Smooth muscle cell (in vitro differentiated cells): ENCODE data around the gene MRPL20. TPM values are rescaled to one million over a fixed set of nuclear protein-coding genes. Genes with fewer than 3 reads are reported as not detected.

Experiments
- DNase-seq: peaks from one replicate; lab custom pipeline; 2025; ENCODE audit not compliant: unreplicated experiment; lab: John Stamatoyannopoulos, UW
- H2AFZ ChIP-seq: fragments of 200-600 bp; sonication (generic); 2 replicates; pipeline ENCODE4 v1.6.0; 2016; ENCODE audit warnings: antibody characterized with exemption, low read depth, mild to moderate bottlenecking
- H3F3A ChIP-seq: fragments of 200-600 bp; sonication (generic); 2 replicates; pipeline ENCODE4 v1.6.0; 2017; ENCODE audit warnings: antibody characterized with exemption, low read depth
- H3K27ac ChIP-seq: fragments of 200-600 bp; sonication (generic); 2 replicates; pipeline ENCODE4 v1.5.1; 2016; ENCODE audit warnings: low read depth, mild to moderate bottlenecking
- H3K27me3 ChIP-seq: fragments of 200-600 bp; sonication (generic); 2 replicates; pipeline ENCODE4 v1.6.1; 2016; ENCODE audit warnings: low read depth, mild to moderate bottlenecking
- H3K36me3 ChIP-seq: fragments of 200-600 bp; sonication (generic); 2 replicates; pipeline ENCODE4 v1.5.1; 2016; ENCODE audit warnings: low read depth
- H3K4me1 ChIP-seq: fragments of 200-600 bp; sonication (generic); 2 replicates; pipeline ENCODE4 v1.5.1; 2016; ENCODE audit warnings: low read depth
- H3K4me2 ChIP-seq: fragments of 200-600 bp; sonication (generic); 2 replicates; pipeline ENCODE4 v1.6.0; 2016; ENCODE audit warnings: mild to moderate bottlenecking
- H3K4me3 ChIP-seq: fragments of 200-600 bp; sonication (generic); 2 replicates; pipeline ENCODE4 v1.5.1; 2016; ENCODE audit warnings: mild to moderate bottlenecking
- H3K79me2 ChIP-seq: fragments of 200-600 bp; sonication (generic); 2 replicates; pipeline ENCODE4 v1.6.0; 2016; ENCODE audit warnings: low read depth, mild to moderate bottlenecking
- H3K9ac ChIP-seq: fragments of 200-600 bp; sonication (generic); 2 replicates; pipeline ENCODE4 v1.6.0; 2016; ENCODE audit warnings: low read depth
- H3K9me3 ChIP-seq: fragments of 200-600 bp; sonication (generic); replicated peaks from 2 replicates; pipeline ENCODE4 v1.5.1; 2016; ENCODE audit warnings: low read depth
- H4K20me1 ChIP-seq: fragments of 200-600 bp; sonication (generic); 2 replicates; pipeline ENCODE4 v1.6.0; 2016; ENCODE audit warnings: low read depth
- WGBS: methylation state at CpG from one replicate; pipeline ENCODE4 v1.1.7; 2016; ENCODE audit warnings: low lambda C conversion rate; 5-methylcytosine and 5-hydroxymethylcytosine counted together
- polyA plus RNA-seq: library from polyadenylated mRNA; unstranded; fragments of >200 nt; fragmentation: Nextera tagmentation; extraction: Ambion mirVana; gene quantifications from 2 replicates; pipeline ENCODE4 v1.2.1, GENCODE V29; 2016
- total RNA-seq: library from RNA; depleted of rRNA; stranded (reverse); fragments of >200 nt; gene quantifications from 2 replicates; pipeline ENCODE4 v1.2.3, GENCODE V29; 2014
- TF ChIP-seq, protein P1 (sequence below): fragments of 200-600 bp; sonication (generic); IDR thresholded peaks from 2 replicates; pipeline ENCODE4 v1.5.1; 2017; ENCODE audit warnings: borderline replicate concordance, mild to moderate bottlenecking, antibody characterized with exemption; ENCODE audit not compliant: insufficient read depth, poor library complexity, severe bottlenecking

MRPL20 gene
- total and polyA plus RNA-seq, 2 experiments from 2014 or later, result 99.6 to 147 TPM

DNA sequence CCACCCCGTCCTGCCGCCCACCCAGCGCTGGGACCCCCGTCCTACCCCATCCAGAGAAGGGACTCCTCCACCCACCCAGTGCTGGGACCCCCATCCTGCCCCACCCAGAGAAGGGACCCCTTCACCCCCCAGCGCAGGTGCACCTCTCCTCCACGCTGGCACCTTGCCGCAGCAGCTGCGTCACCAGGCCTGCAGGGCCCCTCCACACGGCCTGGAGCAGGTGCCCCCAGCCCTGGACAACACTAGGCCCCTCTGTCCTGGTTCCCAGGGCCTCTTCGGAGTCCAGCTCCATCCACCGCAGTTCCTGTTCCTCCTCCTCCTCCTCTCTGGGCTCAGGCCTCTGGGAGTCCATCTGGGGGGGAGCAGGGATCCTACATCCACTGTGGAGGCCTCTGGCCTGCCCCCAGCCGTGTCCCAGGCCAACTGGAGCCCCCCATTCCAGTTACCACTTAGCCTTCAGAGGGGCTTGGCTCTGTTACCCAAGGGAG, 13.6 kb upstream of the MRPL20 start:
- TF ChIP-seq, protein P1, sequence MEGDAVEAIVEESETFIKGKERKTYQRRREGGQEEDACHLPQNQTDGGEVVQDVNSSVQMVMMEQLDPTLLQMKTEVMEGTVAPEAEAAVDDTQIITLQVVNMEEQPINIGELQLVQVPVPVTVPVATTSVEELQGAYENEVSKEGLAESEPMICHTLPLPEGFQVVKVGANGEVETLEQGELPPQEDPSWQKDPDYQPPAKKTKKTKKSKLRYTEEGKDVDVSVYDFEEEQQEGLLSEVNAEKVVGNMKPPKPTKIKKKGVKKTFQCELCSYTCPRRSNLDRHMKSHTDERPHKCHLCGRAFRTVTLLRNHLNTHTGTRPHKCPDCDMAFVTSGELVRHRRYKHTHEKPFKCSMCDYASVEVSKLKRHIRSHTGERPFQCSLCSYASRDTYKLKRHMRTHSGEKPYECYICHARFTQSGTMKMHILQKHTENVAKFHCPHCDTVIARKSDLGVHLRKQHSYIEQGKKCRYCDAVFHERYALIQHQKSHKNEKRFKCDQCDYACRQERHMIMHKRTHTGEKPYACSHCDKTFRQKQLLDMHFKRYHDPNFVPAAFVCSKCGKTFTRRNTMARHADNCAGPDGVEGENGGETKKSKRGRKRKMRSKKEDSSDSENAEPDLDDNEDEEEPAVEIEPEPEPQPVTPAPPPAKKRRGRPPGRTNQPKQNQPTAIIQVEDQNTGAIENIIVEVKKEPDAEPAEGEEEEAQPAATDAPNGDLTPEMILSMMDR, result no peak
- H3K27me3 ChIP-seq, result no peaks in the 10 kb centered on the region
- H3K27ac ChIP-seq, result peak overlapping the region; percentile 53
- no peak for DNase-seq
- H3K9ac ChIP-seq, result no peak overlapping the region
- H3K4me2 ChIP-seq, result peak overlapping the region; percentile 54
- H3K9me3 ChIP-seq, result no peaks in the 10 kb centered on the region
- no peaks in the 10 kb centered on the region for H4K20me1 ChIP-seq
- H3K4me3 ChIP-seq, result peak overlapping the region; percentile 8
- no peak overlapping the region for H2AFZ ChIP-seq
- no peaks in the 10 kb centered on the region for H3K79me2 ChIP-seq
- peaks cover 7% of the 10 kb centered on the region for H3F3A ChIP-seq
- peaks cover 6% of the 10 kb centered on the region for H3K4me1 ChIP-seq
- 89% methylated on average over 4 of the region's 12 CpGs for WGBS
- no peaks in the 10 kb centered on the region for H3K36me3 ChIP-seq

DNA sequence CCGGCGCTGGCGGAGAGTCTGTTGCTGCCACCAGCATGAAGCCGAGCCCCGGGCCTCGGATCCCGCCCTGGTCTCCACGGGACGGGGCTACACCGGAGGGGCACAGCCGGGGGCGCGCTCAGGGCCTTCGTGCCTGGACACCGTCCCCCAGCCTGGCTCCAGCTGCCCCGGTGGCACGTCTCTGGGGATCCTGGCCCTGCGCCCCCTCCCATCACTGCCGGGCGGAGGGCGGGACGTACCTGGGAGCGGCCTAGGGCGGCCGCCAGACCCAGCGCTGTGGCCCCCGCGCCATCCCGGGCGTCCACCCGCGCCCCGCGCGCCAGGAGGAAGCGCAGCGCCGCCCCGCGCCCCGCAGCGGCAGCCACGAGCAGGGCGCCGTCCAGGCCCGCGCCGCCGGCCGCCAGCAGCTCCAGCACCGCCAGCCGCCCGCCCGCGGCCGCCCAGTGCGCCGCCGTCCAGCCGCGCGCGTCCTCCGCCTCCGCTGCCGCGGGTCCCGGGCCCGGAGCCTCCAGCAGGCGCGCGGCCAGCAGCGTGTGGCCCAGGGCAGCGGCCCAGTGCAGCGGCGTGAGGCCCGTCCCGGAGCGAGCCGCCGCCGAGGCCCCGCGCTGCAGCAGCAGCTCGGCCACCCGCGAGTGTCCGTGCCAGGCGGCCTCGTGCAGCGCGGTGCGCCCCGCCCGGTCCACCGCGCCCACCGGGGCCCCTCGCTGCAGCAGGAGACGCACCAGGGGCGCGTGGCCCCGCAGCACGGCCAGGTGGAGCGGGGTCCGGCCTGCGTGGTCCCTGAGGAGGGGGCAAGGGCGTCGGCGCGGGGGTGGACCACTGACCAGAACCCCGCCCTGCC, 12.9 kb upstream of the MRPL20 start:
- peaks cover 6% of the 10 kb centered on the region for H3K4me1 ChIP-seq
- 28% methylated on average over 39 of the region's 112 CpGs for WGBS
- H3K4me3 ChIP-seq, result peak overlapping the region; percentile 8
- no peaks in the 10 kb centered on the region for H3K9me3 ChIP-seq
- peaks cover 7% of the 10 kb centered on the region for H3F3A ChIP-seq
- no peak for DNase-seq
- H3K36me3 ChIP-seq, result no peaks in the 10 kb centered on the region
- H3K27me3 ChIP-seq, result no peaks in the 10 kb centered on the region
- no peak overlapping the region for H3K9ac ChIP-seq
- no peak overlapping the region for H2AFZ ChIP-seq
- TF ChIP-seq, protein P1, result no peak
- H3K79me2 ChIP-seq, result no peaks in the 10 kb centered on the region
- no peaks in the 10 kb centered on the region for H4K20me1 ChIP-seq
- H3K4me2 ChIP-seq, result peak overlapping the region; percentile 54
- no peak overlapping the region for H3K27ac ChIP-seq

DNA sequence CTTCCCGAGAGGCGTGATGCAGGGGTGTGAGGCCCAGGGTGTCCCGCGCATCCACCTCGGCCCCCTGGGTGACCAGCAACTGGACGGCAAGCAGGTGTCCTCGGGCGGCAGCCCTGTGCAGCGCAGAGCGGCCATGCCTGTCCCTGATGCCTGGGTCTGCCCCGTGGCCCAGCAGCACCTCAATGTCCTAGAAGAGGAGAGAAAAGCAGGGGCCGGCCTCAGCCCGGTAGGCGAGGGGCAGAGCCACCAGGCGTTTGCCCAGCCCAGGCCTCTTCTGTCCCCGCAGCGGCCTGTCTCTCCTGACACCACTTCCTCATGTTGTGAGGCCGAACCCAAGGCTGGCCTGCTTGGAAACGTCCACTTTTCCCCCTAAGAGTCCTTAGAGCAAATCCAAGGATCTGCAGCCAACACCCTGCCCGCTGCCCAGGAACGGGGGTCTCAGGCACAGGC, 12.3 kb upstream of the MRPL20 start:
- TF ChIP-seq, protein P1, result no peak
- DNase-seq, result no peak

More for the DNA sequence above, 12.3 kb upstream of the MRPL20 start:
- H3K79me2 ChIP-seq, result no peaks in the 10 kb centered on the region
- peak overlapping the region; percentile 50 for H3K4me2 ChIP-seq
- WGBS, result 95% methylated on average over 19 of the region's 21 CpGs
- no peaks in the 10 kb centered on the region for H4K20me1 ChIP-seq
- H3K4me1 ChIP-seq, result peaks cover 6% of the 10 kb centered on the region
- no peak overlapping the region for H2AFZ ChIP-seq
- H3K9me3 ChIP-seq, result no peaks in the 10 kb centered on the region
- H3K27ac ChIP-seq, result no peak overlapping the region
- H3K27me3 ChIP-seq, result no peaks in the 10 kb centered on the region
- no peaks in the 10 kb centered on the region for H3K36me3 ChIP-seq
- H3K9ac ChIP-seq, result no peak overlapping the region
- no peak overlapping the region for H3K4me3 ChIP-seq
- H3F3A ChIP-seq, result peaks cover under 1% of the 10 kb centered on the region
